Hypothalamus (tissue), 51 donors: Measurements from ENCODE around the gene CELF4.

Experiments used
- DNase-seq, 51 donors: peaks; one replicate each; lab custom pipeline; 2025; lab: John Stamatoyannopoulos, UW

The CELF4 gene

DNA sequence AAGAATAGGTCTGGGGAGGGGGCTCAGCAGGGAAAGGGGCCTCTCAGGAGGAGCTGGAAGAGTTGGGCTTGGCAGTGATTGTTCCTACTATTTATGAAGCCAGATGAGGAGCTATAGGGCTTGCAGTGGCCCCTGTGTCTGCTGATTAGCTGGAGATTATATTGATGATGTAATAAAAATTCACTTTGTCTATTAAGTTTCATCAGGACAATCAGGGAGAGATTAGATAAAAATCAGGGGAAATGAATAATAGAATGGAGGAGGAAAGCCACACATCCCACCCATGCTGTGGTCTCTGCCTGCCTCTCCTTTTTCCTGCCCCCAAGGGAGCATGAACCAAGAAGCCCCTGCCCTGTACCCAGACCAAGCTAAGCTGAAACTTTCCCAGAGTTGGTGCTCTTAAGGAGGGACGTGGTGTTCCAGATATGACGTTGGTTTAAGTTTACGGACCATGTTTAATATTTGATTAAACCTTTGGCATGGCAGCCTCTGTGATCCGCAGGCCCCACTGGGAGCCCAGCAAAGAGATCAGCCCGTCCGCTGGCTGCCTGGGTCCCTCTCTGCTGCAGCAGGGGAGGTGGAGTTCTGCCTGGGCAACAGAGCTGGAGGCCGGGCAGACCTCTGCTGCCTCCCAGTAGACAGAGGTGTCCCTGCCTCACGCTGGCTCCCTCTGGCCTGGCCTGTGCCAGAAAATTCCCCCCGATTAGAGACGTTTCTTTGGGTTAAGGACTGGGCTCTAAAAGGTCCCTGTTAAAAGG, 15.3 kb downstream of the CELF4 start:
- no peak for DNase-seq

DNA sequence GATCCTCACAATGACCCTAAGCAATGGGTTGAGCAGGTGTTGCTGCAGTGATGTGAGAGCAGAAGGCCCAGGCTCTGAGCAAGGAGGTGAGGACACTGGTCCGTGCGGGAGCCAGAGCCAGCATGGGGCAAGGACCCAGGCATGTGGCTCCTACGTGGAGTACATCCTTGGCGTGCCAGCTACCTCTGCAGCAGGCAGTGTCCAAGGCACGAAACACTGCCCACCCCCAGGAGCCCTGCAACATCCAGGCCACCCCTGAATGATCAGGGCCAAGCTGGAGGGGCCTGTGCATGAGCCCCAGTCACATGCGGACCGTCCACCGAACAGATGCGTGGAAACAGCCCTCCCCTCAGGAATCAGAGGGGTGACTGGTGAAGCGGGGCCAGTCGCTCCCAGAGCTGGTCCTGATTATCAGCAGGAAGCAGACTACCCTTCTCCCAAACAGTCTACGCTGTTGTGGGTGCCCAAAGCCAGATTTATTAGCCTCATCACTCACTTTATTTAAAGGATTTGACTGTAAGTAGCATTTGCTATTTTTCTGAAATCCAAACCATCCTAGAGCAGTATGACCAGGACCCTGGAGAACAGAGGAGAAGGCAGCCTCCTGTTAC, 16.8 kb downstream of the CELF4 start:
- no peak for DNase-seq

- DNase-seq, result no peak
Observed at GRCh38 chr18:37547196-37547827, 18.3 kb downstream of the CELF4 start.

DNA sequence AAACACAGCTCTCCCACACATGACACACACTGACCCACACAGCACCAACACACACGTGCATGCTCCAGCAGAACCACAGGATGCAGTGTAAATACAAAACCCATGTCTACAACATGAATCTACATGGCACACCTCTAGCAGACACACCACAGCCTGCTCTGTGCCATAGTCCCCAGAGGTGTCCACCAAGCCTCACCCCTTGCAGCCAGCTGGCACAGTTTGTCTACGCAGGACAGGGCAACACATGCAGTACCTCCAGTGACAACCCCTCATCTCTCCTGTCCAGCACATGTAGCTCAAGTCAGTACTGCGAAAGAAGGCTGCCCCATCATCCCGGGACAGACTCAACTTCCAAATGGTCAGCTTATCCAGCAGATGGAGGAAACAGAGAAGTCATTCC, 18.9 kb downstream of the CELF4 start:
- DNase-seq, result no peak

DNA sequence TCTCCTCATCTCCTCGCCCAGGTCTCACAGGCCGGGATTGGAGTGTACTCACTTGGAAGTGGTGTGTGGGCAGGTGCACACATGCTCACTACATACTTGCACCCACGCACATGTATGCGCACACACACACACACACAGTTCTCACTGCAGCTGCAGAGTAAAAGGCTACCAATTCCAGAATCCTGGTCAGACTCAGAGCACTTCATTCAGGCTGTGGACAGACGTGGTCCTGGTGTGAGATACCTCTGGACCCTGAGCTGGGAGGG, 19.4 kb downstream of the CELF4 start:
- DNase-seq, result no peak

DNA sequence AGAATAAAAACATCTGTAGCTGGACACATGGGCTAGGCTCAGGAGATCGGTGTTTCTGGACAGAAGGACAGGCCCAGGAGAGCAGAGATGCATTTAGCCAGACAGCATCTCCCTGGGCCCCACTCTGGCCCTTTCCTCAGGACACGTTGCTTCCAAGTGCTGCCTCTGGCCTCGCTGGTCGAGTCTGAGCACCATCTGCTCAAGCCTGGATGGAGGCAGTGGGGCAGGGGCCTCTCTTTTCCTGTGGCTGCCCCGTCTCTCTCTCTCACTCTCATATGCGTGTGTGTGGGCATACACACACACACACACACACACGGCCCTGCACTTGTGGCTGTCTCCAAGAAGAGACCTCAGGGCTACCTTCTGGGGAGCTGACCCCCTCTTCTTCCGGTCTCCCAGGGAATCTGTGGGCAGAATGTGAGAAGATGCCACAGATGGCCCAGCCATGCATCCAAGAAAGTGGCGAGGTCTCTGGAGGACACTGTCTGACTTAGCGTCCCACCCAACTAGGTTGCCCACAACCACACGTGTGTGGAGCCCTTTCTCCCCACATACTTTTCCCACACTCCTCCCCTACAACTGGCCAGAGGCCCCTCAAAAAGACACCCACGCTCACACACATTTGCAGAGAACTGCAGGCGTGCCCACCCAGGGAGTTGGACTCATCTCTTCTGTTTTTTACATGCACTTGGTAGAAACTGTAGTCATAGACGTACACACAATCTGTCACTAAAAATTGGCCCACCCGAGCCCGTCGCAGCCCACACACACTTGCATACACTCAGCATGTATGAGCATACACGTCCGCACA, 19.9 kb downstream of the CELF4 start:
- DNase-seq, result peak in 1 of 51 donors; percentile 66

GRCh38 chr18:37544713-37545112, 20.9 kb downstream of the CELF4 start:
- no peak for DNase-seq

- DNase-seq, result no peak
Observed at GRCh38 chr18:37544217-37544616, 21.4 kb downstream of the CELF4 start.

- no peak for DNase-seq
Observed at GRCh38 chr18:37543321-37543720, 22.3 kb downstream of the CELF4 start.

DNA sequence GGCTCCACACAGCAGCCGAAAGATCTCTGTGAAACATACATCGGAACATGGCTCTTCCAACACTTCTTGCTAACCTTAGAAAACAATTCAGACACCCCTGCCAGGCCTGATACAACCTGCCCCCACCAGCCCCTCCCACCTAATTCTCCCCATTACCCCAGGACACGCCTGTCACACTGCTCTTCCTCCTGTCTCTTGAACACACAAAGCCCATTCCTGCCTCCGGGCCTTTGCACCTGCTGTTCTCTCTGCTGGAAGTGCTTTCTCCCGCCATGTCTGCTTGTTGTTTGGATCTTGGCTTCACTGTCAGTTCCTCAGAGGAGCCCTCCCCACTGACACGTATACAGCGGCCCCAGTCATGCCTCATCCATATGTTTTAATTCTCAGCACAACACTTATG, 24.1 kb downstream of the CELF4 start:
- DNase-seq, result no peak

DNA sequence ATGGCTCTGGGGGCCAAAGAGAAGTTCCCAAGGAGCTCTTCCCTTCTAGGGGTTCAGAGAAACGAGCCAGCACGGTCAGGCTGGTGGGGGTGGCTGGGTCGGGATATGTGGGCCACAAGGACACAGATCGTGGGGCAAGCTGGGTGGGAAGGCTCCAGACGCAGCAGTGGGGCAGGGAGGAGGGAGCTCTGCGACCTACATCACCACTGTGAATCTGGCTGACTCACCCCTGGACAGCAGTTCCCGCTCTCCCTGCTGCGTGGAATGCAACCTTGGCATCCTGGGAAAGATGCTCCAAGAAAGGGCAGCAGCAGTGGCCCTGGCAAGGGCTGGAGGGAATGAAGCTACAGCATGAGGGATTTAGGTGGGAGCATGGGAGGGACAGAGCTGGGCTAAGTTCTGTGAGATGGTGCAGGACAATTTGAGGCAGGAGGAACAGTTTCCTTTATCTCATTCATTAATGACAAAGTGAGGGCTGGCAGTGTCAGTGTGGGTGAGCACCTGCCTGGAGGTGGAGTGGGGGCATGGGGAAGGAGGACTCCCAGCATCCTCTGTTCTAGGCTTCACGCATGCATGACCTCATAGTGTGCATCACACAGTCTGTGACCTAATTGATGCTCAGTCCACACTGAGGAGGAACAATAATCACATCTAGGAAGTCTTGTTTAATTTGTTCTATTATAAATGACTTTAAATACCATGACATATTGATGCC, 25.0 kb downstream of the CELF4 start:
- no peak for DNase-seq

DNA sequence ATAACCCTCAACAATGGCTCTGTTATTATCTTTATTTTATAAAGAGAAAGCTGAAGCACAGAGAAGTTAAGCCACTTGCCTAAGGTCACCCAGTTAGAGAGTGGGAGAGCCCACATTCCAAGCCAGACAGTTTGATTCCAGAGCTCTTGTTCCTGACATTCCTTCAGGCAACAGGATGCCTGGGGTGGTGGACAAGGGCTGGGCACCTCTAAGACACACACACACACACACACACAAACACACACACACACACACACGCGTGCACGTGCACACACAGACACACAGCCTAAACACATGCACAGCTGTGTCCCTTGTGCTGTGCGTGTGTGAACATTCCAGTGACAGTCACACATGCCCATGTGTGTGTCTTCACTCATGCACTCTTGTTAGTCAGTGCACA, 26.4 kb downstream of the CELF4 start:
- DNase-seq, result no peak

DNA sequence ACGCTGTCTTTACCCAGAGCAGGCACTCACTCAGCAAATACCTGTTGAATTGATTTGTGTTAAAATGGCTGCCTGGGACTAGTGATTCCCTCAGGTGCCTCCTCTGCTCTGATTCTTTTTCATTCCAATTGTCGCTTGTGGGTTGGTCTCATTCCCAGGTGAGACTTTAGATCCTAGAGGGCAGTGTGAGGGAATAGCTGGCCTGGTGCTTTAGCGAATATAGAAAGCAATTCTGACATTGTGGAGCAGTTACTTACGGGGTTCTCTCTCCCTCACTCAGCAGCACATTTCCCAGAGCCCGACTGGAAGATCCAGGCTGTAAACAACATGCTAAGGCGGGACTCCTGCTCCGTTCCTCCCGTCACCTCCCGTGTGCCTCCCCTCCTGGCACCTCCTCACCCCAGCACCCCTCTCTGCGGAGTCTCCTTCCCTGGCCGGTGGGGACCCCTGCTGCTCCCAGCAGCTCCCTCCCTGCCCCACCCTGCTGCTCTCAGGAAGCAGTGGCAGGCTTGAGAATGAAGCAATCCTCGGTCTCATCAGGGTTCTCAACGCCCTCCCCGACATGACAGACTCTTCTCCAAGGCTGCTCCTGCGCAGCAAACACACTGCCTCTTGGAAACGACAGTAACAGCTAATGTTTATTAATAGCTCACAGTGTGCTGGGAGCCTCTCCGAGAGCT, 26.9 kb downstream of the CELF4 start:
- DNase-seq, result peak in 5 of 51 donors; percentile 14 to 62 (median 28)

DNA sequence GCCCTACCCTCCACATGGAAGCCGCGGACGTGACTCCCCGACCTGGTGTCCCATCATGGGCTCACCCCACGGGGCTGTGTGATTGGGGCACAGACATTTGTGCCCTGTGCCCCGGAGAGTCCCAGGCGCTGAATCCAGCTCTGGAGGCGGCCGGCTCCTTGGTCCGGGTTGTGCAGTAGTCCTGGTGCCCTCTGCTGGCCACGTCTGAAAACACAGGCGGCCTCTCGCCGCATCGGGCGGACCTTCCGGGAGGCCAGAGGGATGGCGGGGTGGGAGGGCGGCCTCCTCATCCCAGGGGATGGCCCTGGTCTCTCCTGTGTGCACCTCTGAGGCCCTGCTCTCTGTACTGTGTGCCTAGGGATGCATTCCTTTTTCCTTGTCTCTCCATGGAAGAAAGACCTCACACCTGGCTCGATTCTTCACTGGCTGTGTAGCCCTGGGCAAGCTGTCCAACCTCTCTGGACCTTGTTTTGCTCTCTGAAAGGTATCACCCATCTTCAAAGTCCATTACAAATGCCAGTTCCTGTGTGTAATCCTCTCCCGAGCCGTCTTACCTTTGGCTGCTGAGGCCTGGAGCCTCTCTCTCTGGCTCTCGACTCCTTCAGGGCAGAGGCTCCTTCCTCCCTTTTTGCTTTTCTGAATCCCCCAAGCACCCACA, 27.6 kb downstream of the CELF4 start:
- peak in 47 of 51 donors; percentile 3 to 82 (median 48) for DNase-seq

DNA sequence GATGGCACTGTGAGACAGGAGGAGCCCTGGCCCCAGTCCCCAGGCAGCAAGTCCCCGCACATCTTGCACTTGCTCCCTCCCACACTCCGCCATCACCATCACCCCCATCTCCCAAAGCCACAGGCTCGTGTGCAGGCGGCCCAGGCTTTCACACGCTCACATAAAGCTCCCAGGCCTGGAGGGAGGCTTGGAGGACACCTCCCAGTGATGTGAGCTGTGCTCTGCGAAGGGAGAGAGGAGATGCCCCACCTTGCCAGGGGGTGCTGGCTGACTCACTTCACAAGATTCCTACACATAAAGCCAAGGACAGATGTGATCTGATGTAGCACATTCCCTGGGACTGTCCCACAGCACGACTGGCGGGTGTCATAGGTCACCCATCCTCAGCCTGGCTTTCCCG, 28.9 kb downstream of the CELF4 start:
- DNase-seq, result peak in 1 of 51 donors; percentile 21

DNA sequence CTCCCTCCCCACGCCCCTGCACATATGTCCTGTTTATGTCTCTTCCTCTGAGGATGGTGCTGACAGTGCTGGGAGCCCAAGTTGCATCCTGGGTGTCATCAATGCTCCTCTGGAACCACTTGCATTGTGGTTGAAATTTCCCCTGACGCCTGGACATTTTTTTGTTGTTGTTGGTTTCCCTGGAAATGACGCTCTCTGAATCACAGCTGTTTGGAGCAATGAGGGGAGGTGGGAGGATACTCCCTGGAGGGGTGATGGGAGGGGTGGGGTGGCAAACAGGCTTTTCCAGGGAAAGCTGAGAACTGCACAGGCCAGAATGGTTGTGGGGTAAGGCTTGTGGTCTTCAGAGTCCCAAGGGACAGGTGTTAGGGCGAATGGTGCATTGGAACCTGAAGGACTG, 29.6 kb downstream of the CELF4 start:
- DNase-seq, result peak in 1 of 51 donors; percentile 26

GRCh38 chr18:37534627-37535026, 31.0 kb downstream of the CELF4 start:
- no peak for DNase-seq

- DNase-seq, result peak in 1 of 51 donors; percentile 21
Observed at GRCh38 chr18:37533647-37534584, 31.7 kb downstream of the CELF4 start.
